Fibroblast of peridontal ligament (primary cell): Measurements from ENCODE around the gene KLHDC4.
"Not testable (repeated sequence)": the region's sequence is repeated elsewhere in the genome, so short reads cannot be mapped to it uniquely, and the experiment has no call there.

ENCODE experiments used
- DNase-seq: peaks from one replicate; pipeline ENCODE4 v3.0.0-alpha.2; 2010; ENCODE audit errors: extremely low read depth

KLHDC4 gene

DNA sequence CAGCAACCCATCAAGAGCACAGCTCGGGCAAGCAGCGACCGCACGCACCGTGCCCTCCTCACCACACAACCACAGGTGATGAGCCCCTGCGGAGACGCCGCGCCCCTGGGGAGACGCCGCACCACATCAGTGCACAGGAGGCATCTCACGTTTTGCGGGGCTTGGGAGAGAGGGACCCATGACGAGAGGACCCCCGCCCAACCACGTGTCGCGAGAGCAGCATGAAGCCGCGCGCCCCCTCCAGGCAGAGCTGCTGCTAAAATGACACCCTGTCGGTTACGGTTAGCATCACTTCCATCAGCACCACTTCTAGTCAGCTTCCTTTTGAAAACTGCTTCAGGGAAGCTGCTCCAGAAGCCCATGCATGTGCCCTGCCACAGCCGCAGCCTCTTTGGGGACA, 45.3 kb downstream of the KLHDC4 start:
- no peak for DNase-seq

DNA sequence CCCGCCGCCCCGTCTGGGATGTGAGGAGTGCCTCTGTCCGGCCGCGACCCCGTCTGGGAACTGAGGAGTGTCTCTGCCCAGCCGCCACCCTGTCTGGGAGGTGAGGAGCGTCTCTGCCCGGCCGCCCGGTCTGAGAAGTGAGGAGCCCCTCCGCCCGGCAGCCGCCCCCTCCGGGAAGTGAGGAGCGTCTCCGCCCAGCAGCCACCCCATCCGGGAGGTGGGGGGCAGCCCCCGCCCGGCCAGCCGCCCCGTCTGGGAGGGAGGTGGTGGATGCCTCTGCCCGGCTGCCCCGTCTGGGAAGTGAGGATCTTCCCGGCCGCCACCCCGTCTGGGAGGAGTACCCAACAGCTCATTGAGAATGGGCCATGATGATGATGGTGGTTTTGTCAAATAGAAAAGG, 47.0 kb downstream of the KLHDC4 start:
- not testable (repeated sequence) for DNase-seq

DNA sequence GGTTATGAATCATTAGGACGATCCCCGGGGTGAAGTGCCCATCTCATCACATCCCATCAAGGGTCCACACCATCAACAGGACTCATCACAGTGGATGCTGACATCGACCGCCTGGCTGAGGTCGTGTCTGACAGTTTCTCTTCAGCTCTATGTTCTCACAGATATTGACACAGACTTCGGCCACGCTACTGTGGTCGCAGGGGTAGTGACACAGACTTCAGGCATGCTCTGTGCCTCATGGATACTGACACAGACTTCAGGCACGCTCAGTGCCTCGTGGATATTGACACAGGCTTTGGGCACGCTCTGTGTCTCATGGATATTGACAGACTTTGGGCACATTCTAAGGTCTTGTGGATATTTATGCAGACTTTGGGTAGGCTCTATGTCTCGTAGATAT, 50.1 kb downstream of the KLHDC4 start:
- DNase-seq: peak; percentile 7

DNA sequence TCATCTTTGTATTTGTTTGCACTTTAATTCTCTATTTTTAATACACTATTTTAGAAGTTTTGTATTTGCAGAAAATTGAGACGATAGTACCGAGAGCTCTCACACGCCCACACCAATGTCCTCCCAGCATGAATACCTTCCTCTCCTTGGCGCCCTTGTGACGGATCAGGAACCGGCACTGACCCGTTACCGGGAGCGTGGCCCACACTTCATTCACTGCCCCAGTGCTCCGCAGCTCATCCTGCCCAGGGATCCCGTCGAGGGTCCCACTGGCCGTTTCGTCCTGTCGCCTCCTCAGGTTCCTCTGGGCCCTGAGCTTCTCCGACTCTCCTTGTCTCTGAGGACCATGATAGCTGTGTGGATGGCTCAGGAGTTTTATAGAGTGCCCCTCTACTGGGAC, 50.6 kb downstream of the KLHDC4 start:
- DNase-seq: no peak

DNA sequence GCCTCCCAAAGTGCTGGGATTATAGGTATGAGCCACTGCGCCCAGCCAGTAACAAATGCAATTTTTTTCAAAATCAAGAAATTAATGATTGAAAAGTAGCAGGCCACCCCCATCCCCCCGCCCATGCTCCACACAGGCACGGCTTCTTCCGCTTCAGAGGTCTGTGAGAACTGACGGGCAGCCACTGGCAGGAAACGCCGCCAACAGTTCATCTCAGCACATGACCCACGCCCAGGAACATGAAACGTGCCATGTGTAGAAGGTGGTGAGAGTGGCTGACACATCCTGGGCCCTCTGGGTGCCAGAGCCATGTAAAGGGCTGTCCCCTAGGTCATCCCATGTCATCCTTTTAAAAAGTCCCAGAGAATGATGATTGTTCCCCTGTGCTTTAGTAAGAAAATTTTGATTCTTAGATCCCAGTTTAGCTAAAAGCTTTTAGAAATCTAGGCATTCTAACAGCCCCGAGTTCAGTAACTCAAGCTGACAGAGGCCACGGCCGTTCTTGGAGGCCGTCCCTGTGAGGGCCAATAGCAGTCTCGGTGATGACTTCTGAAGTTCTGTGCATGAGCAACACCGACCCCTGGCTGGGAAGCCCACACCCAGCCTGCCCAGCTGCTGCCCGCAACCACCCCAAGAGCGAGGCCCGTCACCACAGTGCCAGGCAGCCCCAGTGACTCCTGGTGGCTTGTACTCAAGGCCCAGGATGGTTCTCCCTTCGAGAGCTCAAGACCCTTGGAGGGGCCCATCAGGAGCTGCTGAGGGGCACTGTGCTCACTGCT, 52.1 kb downstream of the KLHDC4 start:
- DNase-seq: no peak

DNA sequence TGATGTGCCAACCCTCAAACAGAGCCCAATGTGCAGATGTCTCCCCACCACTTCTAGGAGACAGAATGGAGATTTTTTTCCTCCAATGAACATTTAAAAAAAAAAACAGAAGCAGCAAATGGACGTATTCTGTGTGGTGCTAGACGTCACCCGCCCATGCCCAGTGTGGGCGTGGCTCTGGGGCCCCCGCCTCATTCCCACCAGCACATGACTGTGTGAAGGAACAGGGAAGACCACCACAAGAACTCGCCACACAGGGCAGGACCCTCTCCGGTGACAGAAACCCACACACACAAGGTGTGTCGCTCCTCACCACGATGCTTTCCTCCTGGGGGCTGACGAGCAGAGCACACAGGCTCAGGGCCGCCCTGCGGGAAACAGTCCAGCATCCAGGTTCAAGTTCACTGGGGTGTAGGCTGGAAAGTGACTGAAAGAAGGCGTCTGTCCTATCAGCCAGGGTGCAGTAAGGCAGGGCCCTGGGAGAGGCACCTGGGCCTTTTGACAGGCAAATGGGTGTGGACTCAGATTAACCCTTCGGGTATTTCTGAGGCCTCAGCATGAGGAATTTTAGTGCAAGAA, 53.5 kb downstream of the KLHDC4 start:
- no peak for DNase-seq

DNA sequence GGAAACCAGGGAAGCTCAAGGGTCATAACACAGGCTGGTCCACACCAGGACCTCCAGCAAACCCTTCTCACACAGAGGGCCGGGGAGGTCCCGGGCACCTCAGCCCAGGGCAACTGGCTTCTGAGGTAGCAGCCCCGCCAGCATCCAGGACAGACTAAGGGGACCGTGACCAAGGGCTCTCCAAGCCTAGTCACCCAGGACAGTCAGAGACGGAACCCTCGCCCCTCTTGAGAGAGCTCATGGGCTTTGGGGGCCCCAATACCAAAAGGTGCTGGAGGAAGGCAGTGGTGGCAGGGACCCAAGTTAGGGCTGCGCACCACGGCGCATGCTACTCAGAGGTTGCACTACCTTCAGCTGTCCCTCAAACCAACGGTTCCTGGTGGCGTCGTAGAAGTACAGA, 54.9 kb downstream of the KLHDC4 start:
- no peak for DNase-seq

DNA sequence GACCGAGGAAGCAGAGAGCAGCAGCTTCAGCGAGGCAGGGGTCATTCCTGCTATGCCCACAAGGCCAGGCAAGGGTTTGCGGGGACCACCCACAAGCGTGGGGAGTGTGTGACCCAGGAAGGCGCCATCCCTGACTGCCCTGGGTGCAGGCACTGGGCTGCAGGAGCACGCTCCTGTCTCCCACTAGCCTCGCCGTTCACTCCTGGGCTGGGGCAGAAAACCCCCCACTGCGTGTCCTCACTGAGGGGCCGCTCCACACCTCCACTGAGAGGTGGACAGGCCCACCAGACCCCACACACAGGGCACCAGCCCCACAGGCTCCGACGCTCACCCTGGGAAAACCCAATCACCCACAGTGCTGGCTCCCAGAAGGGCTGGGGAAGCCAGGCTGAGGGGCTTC, 56.1 kb downstream of the KLHDC4 start:
- DNase-seq: no peak

DNA sequence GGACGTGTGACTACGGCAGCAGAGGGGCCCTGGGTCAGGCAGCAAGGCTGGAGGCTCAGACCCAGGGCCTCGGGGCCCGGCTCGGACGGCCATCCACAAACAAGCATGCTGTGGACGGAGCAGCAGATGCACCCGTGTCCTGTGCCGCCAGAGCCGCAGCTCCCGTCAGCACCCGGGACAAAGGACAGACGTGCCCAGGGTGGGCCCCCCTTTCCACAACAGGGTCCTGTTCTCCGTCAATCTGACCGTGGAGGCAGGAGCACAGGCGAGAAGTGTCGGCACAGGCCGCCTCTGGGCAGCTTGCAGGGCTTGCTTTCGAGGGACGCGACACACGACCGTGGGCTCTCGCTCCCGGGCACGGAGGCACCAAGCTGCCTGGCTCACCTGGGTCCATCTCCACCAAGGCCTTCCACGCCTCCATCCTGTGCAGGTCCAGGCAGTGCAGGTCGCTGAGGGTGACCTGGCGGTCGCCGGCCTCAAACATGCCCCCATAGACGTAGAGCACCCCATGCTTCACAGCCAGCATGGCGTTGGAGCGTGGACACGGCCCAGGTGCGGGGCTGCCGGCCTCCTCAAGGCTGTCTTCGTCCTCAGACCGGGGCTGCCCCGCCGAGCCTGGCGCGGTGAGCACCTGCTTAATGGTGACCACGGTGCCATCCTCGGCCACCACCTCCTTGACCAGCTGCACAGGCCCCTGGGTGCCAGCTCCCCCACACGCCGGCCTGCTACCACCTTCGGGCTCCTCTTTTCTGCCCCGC, 56.7 kb downstream of the KLHDC4 start:
- DNase-seq: no peak

DNA sequence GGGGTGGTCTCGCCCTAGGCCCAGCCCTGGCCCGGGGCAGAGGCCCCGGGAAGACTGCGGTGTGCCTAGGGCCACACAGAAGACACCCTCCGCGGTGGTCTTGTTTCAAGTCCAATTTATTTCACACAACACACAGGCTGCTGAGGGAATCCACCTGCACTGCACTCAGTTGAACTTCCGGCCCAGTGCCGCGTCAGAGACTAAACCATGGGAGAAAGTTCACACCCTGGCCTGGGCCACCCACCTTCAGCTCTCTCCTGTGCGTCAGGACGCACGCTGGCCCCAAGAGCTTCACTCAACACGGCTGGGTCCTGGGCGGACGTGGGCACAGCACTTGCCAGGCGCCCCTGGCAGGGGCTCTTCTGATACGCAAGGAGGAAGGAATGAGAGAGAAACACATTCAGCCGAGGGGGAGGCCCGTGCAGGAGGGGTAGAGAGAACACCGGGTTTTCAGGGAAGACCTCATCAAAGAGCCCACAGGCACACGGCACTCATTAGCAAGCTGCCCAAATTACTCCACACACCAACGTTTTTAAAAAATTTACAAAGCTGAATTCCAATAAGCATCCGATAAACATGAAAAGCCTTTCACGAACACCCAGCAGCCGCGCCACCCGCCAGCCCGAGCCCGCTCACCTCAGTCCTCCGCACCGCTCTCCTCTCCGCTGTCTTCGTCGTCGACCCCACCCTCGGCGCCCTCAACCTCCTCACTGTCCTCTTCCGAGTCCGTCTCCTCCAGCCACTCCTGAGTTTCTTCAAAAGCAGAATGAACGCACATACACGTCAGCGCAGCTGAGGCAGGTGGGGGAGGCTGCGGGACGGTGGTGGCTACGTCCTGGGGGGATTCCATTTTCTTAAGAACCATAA, 57.8 kb downstream of the KLHDC4 start:
- DNase-seq: no peak

DNA sequence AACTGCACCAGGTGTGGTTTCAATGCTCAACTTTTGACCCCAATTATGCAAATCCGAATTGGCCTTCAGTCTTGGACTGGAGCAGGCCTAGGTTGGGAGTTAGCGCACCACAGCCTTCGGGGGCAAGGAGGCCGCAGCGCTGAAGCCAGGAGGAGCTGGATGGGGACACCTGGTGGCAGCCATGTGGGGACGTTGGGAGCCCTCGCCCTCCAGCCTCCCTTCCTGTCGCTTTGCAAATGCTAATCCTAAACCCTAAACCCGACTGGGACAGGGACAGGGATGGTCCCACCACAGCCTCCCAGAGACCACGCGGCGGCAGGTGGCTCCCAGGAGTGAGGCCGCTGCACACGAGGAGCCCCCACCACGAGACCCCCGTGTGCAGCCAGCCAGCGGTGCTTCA, 58.7 kb downstream of the KLHDC4 start:
- DNase-seq: no peak

DNA sequence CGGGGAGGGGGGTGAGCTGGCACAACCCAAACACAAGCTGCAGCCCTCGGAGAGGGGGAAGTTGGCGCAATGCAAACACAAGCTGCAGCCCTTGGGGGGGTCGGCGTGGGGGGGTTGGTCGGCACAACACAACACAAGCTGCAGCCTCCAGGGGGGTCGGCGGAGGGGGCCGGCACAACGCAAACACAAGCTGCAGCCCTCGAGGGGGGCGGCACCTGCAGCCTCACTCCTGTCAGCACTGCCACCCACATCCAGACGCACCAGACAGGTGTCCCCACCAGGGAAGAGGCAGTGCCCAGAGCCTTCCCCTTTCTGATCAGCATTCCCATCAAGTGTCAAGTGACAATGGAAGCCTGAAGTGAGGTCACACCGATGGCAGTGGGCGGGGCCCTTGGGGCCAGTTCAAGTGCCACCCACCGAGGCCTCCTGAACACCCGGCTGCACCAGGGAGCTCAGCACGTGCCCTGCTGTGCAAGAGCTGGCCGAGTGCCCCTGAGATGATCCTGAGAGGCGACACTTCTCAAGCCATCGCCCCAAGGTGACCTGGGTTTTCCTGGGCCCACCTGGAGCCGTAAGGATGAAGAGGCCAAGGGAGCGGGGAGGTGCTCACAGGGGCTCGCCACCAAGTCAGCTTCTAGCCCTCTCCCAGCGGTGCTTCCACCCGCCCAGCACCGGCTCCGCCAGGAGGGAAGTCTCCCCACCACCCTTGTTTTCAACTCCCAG, 59.3 kb downstream of the KLHDC4 start:
- DNase-seq: no peak

DNA sequence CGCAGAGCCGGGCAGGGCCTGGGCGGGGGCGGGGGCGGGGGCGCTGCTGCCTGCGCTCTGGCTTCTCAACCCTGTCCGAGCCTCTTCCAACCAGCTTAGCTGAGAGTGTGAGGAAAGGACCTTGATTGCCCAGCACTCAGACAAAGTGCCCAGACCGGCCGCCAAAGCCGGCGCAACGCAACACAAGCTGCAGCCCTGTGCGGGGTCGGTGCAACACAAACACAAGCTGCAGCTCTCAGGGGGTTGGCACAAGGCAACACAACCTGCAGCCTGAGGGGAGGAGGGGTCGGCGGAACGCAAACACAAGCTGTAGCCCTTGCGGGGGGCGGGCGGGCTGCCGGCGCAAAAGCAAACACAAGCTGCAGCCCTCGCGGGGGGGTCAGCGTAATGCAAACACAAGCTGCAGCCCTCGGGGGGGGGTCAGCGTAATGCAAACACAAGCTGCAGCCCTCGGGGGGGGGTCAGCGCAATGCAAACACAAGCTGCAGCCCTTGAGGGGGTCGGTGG, 60.0 kb downstream of the KLHDC4 start:
- no peak for DNase-seq

DNA sequence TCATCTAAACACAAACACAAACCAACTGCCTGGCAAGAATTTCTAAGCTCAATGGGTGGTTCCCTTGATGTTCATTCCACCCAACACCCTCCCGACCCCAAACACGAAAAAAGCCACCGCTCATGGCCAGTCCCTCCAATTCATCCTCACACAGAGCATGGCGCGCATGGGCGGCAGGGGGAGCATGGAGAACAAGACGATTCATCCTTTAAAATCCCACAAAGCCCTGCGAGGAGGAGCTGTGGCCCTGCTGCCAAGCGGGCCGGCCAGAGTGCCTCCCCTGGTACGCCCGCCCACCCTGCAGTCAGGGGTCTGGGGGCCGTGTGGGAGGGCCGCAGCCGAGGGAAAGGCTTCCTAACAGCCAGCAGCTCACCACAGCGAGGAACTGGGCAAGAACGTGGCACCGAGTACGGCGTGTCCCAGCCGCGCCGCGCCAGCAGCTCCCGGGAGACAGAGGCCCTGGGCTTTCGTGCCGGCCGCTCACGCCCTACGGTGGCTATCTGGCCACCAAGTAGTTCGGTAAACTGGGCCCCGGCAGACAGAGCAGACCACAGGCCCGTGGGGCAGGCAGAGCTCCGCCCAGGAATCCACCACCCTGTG, 60.9 kb downstream of the KLHDC4 start:
- no peak for DNase-seq

DNA sequence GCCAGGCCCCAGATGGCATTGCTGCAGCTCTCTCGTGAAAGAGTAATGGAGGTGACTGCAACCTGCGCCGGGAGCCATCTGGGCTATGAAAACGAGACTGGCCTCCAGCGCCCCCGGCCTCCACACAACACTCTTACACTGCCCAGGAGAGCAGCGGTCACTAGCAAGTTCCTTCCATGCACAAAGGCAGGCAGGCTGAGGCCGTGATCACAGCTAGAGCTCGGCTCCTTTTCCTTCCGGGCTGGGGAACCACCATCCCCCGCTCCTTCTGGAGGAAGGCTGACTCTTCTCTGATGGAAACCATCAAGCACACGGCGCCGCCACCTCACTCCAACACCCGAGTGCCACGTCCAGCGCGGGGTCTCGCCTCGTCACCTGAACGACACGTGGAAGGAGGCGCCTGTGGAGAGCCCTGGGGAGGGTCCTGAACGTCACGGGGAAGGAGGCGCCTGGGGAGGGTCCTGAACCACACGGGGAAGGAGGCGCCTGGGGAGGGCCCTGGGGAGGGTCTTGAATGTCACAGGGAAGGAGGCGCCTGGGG, 61.9 kb downstream of the KLHDC4 start:
- DNase-seq: no peak

DNA sequence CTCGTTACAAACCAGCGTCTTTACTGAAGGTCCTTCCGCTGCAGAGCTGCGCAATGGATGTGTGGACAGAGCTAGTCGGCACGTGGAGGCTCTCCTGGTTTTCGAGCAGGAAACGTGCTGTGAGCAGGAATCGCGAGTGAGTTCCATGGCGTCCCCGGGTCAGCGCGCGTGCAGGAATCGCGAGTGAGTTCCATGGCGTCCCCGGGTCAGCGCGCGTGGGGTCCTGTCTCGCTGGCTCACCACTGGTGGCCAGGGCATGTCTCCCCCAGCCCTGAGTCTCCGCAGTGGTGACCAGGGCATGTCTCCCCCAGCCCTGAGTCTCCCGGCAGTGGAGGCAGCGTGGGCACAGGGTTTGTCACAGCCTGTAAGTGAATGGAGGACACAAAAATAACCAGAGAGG, 62.7 kb downstream of the KLHDC4 start:
- DNase-seq: no peak

DNA sequence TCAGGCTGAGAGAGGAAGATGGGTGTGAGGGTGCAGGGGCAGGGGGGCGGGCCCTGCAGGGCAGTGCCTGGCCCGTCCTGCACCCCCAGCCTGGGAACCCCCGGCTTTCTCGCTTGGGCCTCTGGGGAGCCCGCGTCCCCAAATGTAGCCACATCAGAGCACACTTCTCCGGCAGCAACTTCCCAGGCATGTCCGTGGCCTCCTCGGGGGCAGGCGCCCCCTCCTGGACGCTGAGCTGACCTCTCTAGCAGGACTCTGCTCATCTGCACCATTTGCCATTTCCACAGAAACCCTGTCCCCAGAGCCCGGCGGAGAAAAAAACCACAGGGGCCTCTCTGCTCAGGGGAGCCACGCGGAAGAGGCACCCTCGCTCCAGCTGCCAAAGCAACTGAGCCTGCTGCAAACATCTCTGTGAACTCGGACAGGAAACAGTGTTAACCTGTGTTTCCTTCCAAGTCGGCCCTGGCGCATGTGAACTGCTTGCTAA, 63.4 kb downstream of the KLHDC4 start:
- peak; percentile 27 for DNase-seq

DNA sequence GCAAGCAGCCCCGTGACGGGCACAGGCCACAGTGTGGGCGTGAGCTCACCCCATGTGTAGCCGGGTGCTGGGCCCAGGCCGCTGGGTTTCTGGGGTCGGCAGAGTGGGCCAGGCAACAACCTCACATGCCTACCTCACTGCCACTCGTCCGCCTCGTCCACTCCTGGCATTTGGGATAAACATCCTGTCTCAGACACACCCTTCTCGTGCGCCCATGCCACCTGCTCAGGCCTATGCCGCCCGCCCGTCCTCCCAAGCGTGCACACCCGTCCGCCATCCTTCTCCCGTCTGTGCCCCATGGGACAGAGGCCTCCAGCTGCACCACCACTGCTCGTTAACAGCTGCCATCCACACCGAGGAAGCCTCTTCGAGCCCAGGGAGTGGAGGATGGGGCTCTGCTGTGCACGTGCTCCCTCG, 64.3 kb downstream of the KLHDC4 start:
- DNase-seq: no peak

DNA sequence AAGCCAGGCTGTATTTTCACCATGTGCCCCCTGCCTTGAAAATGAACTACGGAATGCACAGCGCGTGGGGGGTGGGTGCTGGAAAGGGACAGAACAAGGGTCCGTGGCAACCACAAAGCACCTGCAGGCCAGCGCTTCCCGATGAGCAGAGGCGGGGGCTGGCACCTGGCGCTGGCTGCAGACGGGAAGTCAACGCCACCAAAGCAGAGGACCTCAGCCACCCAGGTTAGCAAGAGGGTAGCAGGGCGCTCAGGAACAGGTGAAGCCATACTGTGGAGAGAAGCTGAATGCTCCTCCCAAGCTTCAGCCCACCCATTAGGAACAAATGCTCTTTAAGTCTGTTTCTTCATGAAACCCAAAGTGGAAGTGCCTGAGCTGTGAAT, 64.7 kb downstream of the KLHDC4 start:
- no peak for DNase-seq

DNA sequence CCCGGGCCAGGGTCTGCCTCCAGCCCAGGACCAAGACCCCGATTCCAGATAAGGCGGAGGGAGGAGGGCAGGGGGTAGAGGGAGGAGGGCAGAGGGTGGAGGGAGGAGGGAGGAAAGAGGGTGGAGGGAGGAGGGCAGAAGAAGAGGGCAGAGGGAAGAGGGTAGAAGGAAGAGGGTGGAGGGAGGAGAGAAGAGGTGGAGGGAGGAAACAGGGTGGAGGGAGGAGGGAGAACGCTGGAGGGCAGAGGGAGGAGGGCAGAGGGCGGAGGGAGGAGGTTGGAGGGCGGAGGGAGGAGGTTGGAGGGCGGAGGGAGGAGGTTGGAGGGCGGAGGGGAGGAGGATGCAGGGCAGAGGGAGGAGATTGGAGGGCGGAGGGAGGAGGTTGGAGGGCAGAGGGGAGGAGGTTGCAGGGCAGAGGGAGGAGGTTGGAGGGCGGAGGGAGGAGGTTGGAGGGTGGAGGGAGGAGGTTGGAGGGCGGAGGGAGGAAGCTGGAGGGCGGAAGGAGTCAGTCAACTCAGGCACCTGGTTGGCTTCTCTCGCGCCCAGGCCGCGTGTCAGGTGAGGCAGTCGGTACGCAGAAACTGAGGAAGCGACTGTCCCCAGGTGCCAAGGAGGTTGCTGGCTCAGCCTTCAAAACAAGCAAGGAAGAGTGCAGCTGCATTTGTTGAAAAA, 65.2 kb downstream of the KLHDC4 start:
- no peak for DNase-seq
